Astrocyte (in vitro differentiated cells and primary cell): ENCODE data around the gene CNPY4. TPM values are rescaled to one million over a fixed set of nuclear protein-coding genes. Genes with fewer than 3 reads are reported as not detected.

Experiments
- DNase-seq: peaks from one replicate; pipeline ENCODE4 v3.0.0-alpha.2; 2010; ENCODE audit warnings: low read depth
- FAIRE-seq: peaks from 2 replicates; lab custom pipeline; 2011; peaks lifted over from hg19 to GRCh38; lab: Jason Lieb, UNC
- H2AFZ ChIP-seq: 2 replicates; pipeline ENCODE4 v1.6.0; 2012; ENCODE audit warnings: low read depth, low read length, inconsistent platforms
- H3K27ac ChIP-seq: 2 replicates; pipeline ENCODE4 v1.5.1; 2011; ENCODE audit warnings: low read depth, low read length, inconsistent platforms
- H3K27me3 ChIP-seq: 2 replicates; pipeline ENCODE4 v1.6.0; 2011; ENCODE audit warnings: low read length, inconsistent platforms; ENCODE audit not compliant: insufficient read depth
- H3K36me3 ChIP-seq: 2 replicates; pipeline ENCODE4 v1.5.1; 2011; ENCODE audit warnings: low read length, inconsistent platforms; ENCODE audit not compliant: insufficient read depth
- H3K4me1 ChIP-seq: 2 replicates; pipeline ENCODE4 v1.5.1; 2011; ENCODE audit warnings: low read length, inconsistent platforms; ENCODE audit not compliant: insufficient read depth
- H3K4me2 ChIP-seq: 2 replicates; pipeline ENCODE4 v1.6.0; 2012; ENCODE audit warnings: low read length, inconsistent platforms
- H3K4me3 ChIP-seq: 2 replicates; pipeline ENCODE4 v1.5.1; 2011; ENCODE audit warnings: low read depth, mild to moderate bottlenecking, low read length, inconsistent platforms; ENCODE audit not compliant: insufficient read depth
- H3K79me2 ChIP-seq: 2 replicates; pipeline ENCODE4 v1.6.0; 2012; ENCODE audit warnings: mild to moderate bottlenecking, low read length, inconsistent platforms; ENCODE audit not compliant: insufficient read depth
- H3K9ac ChIP-seq: 2 replicates; pipeline ENCODE4 v1.6.0; 2012; ENCODE audit warnings: mild to moderate bottlenecking, low read length, inconsistent platforms
- H3K9me3 ChIP-seq: 2 replicates; pipeline ENCODE4 v1.5.1; 2012; ENCODE audit warnings: low read depth, mild to moderate bottlenecking, low read length, inconsistent platforms; ENCODE audit not compliant: insufficient read depth
- H4K20me1 ChIP-seq: 2 replicates; pipeline ENCODE4 v1.6.0; 2012; ENCODE audit warnings: low read length, inconsistent platforms; ENCODE audit not compliant: insufficient read depth
- H3K27ac Mint-ChIP-seq: one replicate; pipeline ENCODE4 v1.8.0; 2021; ENCODE audit warnings: mild to moderate bottlenecking, mixed read lengths; ENCODE audit not compliant: unreplicated experiment
- H3K27me3 Mint-ChIP-seq: one replicate; pipeline ENCODE4 v1.8.0; 2021; ENCODE audit warnings: low read depth, mixed read lengths; ENCODE audit not compliant: unreplicated experiment
- H3K36me3 Mint-ChIP-seq: one replicate; pipeline ENCODE4 v1.8.0; 2021; ENCODE audit warnings: low read depth, mixed read lengths; ENCODE audit not compliant: unreplicated experiment
- H3K4me1 Mint-ChIP-seq: one replicate; pipeline ENCODE4 v1.8.0; 2021; ENCODE audit warnings: low read depth, mixed read lengths; ENCODE audit not compliant: unreplicated experiment
- H3K4me3 Mint-ChIP-seq: one replicate; pipeline ENCODE4 v1.8.0; 2021; ENCODE audit warnings: mild to moderate bottlenecking, moderate library complexity, mixed read lengths; ENCODE audit not compliant: unreplicated experiment
- H3K9me3 Mint-ChIP-seq: one replicate; pipeline ENCODE4 v1.8.0; 2021; ENCODE audit warnings: mild to moderate bottlenecking, mixed read lengths; ENCODE audit not compliant: unreplicated experiment
- EZH2 ChIP-seq: IDR thresholded peaks from 2 replicates; pipeline ENCODE4 v1.6.1; 2012; ENCODE audit warnings: mild to moderate bottlenecking, low read length, inconsistent platforms; ENCODE audit not compliant: insufficient read depth
- total RNA-seq: library from RNA; stranded (reverse); gene quantifications from 2 replicates; pipeline ENCODE4 v1.2.1, GENCODE V29; 2021
- TF ChIP-seq, protein P1 (sequence below): IDR thresholded peaks from 2 replicates; pipeline ENCODE4 v1.5.1; 2011; ENCODE audit warnings: low read depth, mild to moderate bottlenecking, inconsistent platforms, low read length, moderate library complexity; ENCODE audit not compliant: insufficient read depth

CNPY4 gene
- total RNA-seq, 1 donor from 2014 or later, result 16.4 TPM

DNA sequence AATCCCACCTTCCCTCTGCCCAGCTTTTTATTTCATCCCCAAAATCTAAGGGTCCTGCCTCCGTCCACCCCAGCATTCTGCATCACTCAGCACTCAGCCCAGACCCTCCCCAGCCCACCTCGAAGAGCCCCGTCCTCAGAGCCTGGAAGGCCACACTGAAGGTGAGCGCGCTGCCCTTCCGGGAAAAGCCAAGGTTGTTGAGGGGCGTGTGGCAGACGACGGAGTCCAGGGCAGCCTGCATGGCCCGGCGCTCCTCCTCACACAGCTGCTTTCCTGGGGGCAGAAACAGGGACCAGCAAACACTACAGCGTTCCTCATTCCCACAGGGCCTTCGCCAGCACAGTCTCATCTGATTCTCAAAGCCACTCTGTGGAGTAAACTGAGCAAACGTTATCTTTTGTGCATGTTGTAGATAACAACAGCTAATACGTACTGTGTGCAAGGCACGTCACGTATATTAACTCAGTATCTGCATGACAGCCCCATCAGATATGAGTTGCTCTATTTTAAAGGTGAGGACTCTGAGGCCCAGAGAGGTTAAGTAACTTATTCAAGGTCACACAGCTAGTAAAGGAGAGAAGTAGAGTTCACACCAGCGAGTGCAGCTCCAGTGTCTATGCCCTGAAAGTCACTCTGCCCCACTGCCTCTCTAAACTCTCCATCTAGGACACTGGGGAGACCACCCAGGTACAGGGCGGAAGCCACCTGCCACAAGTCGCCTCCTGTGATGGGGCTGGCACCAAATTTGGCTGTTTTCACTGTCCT, 36.3 kb downstream of the CNPY4 start:
- no peaks in the 10 kb centered on the region for H3K9me3 ChIP-seq
- Mint-ChIP-seq H3K36me3 (peaks cover 10% of the 10 kb centered on the region), H3K4me3 (no peak overlapping the region), H3K9me3 (no peaks in the 10 kb centered on the region), H3K27ac (no peak overlapping the region), H3K27me3 (no peaks in the 10 kb centered on the region), H3K4me1 (peaks cover 7% of the 10 kb centered on the region)
- no peak overlapping the region for H3K27ac ChIP-seq
- peaks cover 35% of the 10 kb centered on the region for H3K79me2 ChIP-seq
- no peak overlapping the region for H3K4me2 ChIP-seq
- DNase-seq (no peak), FAIRE-seq (no peak)
- H4K20me1 ChIP-seq, result peaks cover 47% of the 10 kb centered on the region
- H2AFZ ChIP-seq, result no peak overlapping the region
- H3K9ac ChIP-seq, result peak overlapping the region; percentile 18
- H3K4me1 ChIP-seq, result peaks cover 7% of the 10 kb centered on the region
- TF ChIP-seq EZH2, result no peak
- TF ChIP-seq, protein P1, sequence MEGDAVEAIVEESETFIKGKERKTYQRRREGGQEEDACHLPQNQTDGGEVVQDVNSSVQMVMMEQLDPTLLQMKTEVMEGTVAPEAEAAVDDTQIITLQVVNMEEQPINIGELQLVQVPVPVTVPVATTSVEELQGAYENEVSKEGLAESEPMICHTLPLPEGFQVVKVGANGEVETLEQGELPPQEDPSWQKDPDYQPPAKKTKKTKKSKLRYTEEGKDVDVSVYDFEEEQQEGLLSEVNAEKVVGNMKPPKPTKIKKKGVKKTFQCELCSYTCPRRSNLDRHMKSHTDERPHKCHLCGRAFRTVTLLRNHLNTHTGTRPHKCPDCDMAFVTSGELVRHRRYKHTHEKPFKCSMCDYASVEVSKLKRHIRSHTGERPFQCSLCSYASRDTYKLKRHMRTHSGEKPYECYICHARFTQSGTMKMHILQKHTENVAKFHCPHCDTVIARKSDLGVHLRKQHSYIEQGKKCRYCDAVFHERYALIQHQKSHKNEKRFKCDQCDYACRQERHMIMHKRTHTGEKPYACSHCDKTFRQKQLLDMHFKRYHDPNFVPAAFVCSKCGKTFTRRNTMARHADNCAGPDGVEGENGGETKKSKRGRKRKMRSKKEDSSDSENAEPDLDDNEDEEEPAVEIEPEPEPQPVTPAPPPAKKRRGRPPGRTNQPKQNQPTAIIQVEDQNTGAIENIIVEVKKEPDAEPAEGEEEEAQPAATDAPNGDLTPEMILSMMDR, result no peak
- peaks cover 9% of the 10 kb centered on the region for H3K36me3 ChIP-seq
- no peak overlapping the region for H3K4me3 ChIP-seq
- no peaks in the 10 kb centered on the region for H3K27me3 ChIP-seq

DNA sequence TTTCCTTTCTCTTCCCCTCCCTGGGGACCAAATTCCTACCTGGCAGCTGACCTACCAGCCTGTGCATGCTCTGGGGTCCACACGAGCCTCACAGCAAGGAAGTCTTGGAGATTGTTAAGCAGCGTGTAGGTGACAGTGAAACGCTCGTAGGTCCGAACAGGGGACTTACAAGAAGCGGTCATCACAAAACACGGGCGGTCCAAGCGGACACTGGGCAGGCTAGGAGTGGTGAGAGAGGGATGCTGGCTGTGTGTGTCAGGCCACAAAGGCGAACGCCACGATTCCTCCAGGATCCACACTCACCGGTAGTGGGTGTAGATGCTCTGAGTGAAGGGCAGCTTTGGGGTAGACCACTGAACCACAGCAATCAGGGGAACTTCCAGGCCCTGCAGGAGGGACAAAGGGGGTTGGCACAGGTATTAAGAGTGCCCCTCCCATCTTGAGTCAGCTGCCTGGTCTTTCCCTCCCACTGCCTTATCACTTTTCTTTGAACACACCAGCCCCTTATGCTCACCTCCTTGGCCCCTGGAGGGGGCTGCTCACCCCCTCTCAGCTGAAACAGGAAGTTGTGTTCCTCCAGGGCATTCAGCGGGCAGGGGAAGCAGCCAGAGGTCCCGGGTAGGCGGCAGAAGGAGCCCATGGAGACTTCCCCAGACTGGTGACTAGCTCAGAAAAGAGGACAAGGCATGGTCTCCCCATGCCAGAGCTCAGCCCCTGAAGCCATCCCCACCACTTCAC, 37.1 kb downstream of the CNPY4 start:
- Mint-ChIP-seq H3K36me3 (peaks cover 10% of the 10 kb centered on the region), H3K4me3 (peak overlapping the region; percentile 50), H3K4me1 (peaks cover 7% of the 10 kb centered on the region), H3K27ac (no peak overlapping the region), H3K9me3 (no peaks in the 10 kb centered on the region), H3K27me3 (no peaks in the 10 kb centered on the region)
- peaks cover 35% of the 10 kb centered on the region for H3K79me2 ChIP-seq
- H4K20me1 ChIP-seq, result peaks cover 47% of the 10 kb centered on the region
- peak overlapping the region; percentile 92 for H3K4me2 ChIP-seq
- TF ChIP-seq, protein P1, result no peak
- no peak for TF ChIP-seq EZH2
- peak overlapping the region; percentile 77 for H3K4me3 ChIP-seq
- peak overlapping the region; percentile 93 for H3K9ac ChIP-seq
- no peaks in the 10 kb centered on the region for H3K9me3 ChIP-seq
- no peaks in the 10 kb centered on the region for H3K27me3 ChIP-seq
- no peak overlapping the region for H2AFZ ChIP-seq
- DNase-seq (no peak), FAIRE-seq (no peak)
- no peak overlapping the region for H3K27ac ChIP-seq
- H3K4me1 ChIP-seq, result peaks cover 7% of the 10 kb centered on the region
- H3K36me3 ChIP-seq, result peaks cover 9% of the 10 kb centered on the region

DNA sequence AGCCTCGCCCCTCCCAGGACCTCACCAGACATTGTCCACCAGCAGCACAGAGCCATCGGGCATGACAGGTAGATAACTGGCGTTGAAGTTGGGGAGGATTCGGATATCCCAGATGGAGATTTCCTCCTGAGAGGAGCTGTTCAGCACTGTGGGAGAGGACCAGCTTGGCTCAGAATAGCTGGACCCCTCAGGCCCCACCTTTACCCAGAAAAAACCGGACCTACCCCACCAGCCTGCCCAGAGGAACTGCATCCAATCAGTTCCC, 37.6 kb downstream of the CNPY4 start:
- H2AFZ ChIP-seq, result no peak overlapping the region
- peaks cover 47% of the 10 kb centered on the region for H4K20me1 ChIP-seq
- Mint-ChIP-seq H3K9me3 (no peaks in the 10 kb centered on the region), H3K4me3 (peak overlapping the region; percentile 84), H3K27me3 (peaks cover 2% of the 10 kb centered on the region), H3K36me3 (peaks cover 10% of the 10 kb centered on the region), H3K27ac (peak overlapping the region; percentile 50), H3K4me1 (peaks cover 7% of the 10 kb centered on the region)
- no peak for DNase-seq
- peaks cover 7% of the 10 kb centered on the region for H3K4me1 ChIP-seq
- H3K4me3 ChIP-seq, result peak overlapping the region; percentile 77
- H3K27ac ChIP-seq, result no peak overlapping the region
- no peak for FAIRE-seq
- H3K36me3 ChIP-seq, result peaks cover 9% of the 10 kb centered on the region
- H3K9me3 ChIP-seq, result no peaks in the 10 kb centered on the region
- H3K4me2 ChIP-seq, result peak overlapping the region; percentile 92
- H3K79me2 ChIP-seq, result peaks cover 35% of the 10 kb centered on the region
- H3K9ac ChIP-seq, result peak overlapping the region; percentile 93
- no peaks in the 10 kb centered on the region for H3K27me3 ChIP-seq
- TF ChIP-seq, protein P1, result no peak
- no peak for TF ChIP-seq EZH2
